SKM-1 (cell line): ENCODE data around the gene CDK2.
"Not testable (repeated sequence)": the region's sequence is repeated elsewhere in the genome, so short reads cannot be mapped to it uniquely, and the experiment has no call there.

Source experiments
- DNase-seq: peaks from one replicate; lab custom pipeline; 2025; ENCODE audit not compliant: unreplicated experiment; lab: John Stamatoyannopoulos, UW

Gene CDK2

DNA sequence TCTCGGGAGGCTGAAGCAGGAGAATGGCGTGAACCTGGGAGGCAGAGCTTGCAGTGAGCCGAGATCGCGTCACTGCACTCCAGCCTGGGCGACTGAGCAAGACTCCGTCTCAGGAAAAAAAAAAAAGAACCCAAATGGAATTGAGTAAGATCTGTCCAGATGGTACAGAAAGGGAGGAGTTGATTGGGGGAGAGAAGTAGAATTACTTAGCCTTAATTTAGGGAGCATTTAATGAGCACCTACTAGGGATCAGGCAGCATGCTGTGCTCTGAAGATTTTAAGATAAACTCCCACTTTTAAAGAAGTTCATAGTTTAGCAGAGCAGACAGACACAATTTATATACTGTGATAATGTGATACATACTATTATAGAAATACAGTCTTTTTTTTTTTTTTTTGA lies 11.8 kb downstream of the CDK2 start:
- no peak for DNase-seq

DNA sequence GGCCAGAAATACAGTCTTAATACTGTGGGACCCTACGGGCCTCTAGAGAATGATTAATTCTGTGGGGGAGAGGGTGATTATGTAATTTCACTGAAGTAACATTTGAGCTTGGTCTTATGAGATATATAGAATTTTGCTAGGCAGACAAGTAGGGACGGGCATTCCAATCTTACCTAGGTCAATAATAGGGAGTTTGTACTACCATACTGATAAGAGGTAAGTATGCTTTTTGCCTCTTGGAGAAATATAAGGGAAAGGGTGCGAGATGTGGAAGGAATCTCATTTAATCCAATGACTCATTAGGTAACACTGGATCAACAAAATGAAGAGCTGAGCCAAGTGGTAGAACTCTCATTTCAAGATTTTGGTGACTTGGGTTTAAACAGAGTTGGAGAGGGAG lies 12.4 kb downstream of the CDK2 start:
- no peak for DNase-seq

DNA sequence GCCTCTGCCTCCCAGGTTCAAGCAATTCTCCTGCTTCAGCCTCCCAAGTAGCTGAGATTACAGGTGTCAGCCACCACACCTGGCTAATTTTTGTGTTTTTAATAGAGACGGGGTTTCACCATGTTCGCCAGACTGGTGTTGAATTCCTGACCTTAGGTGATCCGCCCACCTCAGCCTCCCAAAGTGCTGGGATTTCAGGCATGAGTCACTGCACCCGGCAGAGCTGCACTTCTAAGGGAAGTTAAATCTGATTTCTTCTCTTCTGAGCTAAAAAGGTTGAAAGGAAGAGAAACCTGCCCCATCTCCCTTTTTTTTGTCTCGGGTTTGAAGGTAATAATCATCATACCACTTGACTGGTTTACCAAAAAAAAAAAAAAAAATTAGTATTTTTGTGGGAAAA lies 15.3 kb downstream of the CDK2 start:
- DNase-seq, result not testable (repeated sequence)

DNA sequence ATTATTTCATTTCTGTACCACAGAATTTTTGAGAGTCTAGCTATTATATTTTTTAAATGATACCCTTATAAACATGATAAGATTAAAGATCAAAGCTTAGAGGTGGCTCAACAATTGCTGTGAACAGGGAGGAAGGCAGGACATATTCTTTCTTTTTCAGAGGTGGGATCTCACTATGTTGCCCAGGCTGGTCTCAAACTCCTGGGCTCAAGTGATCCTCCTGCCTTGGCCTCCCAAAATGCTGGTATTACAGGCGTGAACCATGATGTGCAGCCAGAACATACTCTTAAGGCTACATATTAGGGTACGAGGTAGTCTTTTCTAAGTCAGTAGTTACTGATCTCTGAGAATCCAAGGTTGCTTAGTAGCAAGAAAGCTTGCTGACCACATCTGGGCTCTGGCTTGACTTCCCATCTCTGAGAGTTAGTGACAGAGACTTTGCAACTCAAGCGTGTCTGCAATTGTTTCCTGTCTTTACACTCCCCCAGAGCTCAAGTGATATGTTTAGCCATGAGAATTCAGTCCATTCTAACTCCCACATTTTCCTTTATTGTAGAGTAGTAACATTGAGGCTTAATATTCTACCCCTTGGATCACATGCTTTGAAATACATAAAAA lies 15.8 kb downstream of the CDK2 start:
- DNase-seq, result peak; percentile 16

DNA sequence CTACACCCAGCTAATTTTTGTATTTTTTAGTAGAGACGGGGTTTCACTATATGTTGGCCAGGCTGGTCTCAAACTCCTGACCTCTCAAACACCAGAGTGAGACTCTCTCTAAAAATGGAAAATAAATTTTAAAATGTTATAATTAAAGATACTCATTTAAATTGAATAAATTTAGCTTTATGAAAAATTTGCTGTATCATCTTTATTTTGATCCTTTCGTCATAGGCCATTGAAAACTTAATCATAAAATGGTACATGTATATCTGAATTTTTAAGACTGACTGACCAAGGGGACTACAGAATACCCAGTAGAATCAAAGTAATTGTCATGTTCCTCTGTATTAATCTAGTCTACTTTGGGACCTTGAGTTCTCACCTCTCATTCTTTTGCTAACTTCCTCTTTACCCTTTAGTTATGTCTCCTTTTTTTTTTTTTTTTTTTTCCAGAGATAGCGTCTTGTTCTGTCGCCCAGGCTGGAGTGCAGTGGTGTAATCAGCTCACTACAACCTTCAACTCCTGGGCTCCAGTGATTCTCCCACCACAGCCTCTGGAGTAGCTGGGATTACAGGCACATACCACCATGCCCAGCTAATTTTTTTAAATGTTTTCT lies 16.7 kb downstream of the CDK2 start:
- DNase-seq, result no peak

DNA sequence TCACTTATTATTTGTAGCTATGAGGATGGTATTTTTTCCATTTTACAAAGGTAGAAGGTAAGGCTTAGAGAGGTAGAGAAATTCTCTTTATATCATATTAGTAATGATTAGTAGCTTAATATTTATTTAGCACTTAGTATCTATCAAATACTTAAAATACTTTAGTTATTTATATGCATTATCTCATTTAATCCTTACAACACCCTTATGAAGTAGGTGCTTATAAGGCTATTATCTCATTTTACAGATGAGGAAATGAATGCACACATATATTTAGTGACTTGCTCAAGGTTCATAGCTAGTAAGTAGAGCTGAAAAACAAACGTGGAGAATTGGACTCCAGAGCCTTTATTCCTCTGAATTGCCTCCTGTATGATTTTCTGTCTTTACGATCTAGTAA lies 18.2 kb downstream of the CDK2 start:
- no peak for DNase-seq

DNA sequence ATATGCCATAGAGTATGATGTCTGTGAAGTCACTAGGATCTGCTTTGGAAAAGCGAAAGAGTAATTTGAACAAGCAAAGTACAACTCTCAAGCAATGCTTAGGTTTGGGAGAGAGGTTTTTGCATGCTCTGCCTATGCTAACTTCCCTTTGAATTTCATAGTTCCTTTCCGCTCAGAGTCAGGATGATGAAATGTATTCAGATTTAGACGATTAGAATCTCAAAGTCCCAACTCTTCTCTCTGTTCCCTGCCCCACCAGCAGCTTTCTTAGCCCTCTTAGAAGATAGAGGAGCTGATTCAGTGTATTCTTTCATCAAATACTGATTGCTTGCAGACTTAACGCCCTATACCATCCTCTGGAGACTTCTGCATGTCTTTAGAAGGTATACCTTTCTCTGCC lies 18.7 kb downstream of the CDK2 start:
- DNase-seq, result no peak

DNA sequence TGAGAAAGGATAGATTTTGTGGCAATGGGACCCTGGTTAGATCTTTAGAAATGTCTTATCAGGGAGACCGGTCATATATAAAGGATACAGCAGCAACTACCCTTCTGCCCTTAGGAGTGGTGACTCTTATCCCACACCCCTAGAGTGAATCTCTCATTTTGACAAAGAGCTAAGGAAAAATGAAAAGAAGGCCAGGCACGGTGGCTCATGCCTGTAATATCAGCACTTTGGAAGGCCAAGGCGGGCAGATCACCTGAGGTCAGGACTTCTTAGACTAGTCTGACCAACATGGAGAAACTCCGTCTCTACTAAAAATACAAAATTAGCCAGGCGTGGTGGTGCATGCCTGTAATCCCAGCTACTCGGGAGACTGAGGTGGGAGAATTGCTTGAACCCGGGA lies 19.3 kb downstream of the CDK2 start:
- DNase-seq, result not testable (repeated sequence)

DNA sequence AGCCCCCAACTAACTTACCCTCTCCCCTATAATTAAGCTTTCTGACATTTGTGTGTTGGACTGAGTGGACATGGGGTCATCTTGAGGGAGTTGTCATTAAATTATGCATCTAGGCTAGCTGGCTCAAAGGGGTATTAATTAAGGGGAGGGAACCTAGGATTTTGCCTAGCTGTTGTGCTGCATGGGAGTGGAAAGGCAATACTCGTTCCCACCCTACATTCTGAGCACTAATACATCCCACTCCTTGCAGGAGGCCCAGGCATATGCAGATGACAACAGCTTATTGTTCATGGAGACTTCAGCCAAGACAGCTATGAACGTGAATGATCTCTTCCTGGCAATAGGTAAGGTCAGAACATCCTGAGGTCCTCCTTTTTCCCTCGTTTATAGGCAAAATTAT lies 24.5 kb downstream of the CDK2 start:
- no peak for DNase-seq

DNA sequence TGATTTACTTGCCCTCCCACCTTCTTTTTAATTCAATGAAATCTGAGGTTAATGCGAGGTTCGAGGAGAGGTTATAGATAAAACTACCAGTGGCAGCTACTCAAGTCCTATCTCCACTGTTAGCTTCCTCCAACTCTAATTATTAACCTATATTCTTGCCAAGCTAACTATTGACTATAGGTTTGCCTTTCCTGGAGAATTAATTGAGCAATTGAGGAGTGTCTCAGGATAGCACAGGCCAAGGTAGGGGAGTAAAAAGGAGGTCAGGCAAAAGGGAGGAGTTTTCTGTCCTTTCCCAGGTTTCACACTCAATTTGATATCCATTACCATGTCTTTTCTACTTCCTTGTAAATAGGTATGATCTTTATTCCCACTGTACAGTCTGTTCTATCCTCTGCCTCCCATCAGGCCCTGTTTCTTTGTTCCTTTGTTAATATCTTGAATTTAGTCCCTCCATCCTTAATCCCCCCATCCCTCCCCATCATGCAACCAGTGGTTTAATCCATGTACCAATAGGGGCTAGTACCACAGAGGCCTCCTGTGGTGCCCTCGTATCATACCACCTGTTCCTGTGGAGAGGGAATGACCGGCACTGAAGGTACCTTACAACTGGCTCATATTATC lies 26.7 kb downstream of the CDK2 start:
- no peak for DNase-seq

DNA sequence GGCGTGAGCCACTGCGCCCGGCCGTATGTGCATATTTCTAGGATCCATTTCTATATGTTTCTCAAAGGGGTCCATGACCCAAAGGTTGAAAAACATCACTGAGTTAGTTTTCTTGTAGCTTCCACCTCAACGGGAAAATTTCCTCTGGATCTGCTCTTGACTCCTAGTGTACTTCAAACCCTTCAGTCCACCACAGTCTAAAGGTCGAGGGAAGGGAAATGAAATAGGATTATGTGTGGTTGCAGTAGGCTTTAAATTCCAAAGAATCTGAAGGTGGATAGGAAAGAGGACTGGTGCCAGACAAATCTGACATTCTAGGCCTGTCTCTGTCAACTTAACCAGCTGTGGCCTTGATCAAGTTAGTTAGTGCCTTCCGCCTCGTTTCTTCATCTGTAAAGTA lies 28.7 kb downstream of the CDK2 start:
- DNase-seq, result no peak

DNA sequence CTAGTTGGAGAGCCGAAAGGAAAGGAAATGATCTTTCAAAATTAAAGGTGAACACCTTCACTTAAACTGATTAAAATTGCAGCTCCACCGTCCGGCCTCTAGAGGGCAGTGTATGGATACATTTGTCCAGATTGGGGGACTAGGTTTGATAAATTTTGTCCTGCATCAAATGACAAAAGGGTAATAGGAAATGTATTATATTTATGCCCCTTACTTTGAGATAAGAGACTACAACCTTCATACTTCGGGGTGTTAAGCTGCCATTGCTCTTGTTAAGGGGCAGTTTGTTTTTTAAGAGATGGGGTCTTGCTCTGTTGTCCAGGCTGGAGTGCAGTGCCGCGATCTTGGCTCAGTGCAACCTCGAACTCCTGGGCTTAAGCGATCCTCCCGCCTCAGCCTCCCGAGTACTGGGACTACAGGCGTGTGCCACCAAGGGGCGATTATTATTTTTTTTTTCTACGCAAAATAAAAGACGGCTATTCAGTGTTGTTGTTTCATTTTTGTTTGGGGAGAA lies 29.6 kb downstream of the CDK2 start:
- DNase-seq, result no peak

DNA sequence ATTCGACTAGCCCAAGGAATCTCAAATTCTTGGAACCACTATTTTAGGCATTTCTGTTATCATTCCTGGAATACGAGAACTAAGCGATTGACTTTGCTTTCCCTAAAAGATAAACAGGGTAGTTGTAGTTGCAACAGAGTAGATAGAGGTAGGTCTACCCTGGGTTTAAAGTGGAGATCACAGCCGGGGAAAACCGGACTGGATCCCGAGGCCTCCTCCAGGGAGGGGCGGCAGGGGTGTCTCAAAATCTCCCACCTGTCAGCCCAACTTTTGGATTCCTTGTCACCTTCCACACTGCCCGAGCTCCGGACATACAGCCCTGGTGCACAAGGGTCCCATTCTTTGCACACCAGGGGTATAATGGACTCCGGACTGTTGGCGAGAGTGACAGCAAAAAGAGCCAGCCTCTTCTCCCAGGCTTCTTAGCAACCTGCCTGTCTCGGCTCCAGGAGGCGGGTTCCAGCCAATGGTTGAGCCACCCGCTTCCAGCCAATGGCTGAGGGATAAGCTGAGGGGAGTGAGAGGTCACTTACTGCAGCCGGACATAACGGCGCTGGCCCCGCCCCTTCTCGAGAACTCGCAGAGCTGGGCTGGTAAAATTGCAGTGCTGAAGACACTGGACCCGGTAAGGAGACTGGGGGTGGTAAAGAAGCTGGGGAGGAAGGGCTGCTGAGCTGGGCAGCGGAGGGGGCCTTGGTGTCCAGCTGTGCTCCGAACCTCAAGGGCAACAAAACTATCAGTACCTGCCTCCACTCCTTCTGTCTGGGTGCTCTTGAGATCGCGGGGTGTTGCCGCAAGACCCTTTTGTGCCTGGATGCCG lies 30.3 kb downstream of the CDK2 start, which contains the start of gene SUOX:
Gene SUOX (plus strand): TSS at position 562 of the 820 bp plus-strand sequence. CDS start 4,946 bp downstream, outside the sequence.
- no peak for DNase-seq

DNA sequence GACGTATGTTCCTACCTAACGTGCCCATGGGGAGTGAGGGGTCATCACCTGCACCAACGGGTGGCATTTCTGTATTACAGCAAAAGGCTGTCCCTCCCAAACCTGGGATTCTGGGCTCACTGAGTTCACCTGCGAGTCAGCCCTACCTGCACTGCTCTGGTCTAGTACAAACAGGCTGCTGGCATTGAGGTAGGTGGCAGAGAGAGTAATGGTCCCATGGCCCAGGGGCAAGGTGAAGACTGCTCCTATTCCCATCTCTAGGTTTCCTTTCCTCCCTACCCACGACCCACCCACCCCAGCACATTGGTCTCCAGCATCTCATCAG lies 30.9 kb downstream of the CDK2 start:
- DNase-seq, result no peak

DNA sequence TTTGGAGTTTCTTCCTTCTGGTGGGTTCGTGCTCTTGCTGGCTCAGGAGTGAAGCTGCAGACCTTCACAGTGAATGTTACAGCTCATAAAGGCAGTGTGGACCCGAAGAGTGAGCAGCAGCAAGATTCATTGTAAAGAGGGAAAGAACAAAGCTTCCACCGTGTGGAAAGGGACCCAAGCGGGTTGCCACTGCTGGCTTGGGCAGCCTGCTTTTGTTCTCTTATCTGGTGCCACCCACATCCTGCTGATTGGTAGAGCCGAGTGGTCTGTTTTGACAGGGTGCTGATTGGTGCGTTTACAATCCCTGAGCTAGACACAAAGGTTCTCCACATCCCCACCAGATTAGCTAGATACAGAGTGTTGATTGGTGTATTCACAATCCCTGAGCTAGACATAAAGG lies 32.9 kb downstream of the CDK2 start:
- not testable (repeated sequence) for DNase-seq

DNA sequence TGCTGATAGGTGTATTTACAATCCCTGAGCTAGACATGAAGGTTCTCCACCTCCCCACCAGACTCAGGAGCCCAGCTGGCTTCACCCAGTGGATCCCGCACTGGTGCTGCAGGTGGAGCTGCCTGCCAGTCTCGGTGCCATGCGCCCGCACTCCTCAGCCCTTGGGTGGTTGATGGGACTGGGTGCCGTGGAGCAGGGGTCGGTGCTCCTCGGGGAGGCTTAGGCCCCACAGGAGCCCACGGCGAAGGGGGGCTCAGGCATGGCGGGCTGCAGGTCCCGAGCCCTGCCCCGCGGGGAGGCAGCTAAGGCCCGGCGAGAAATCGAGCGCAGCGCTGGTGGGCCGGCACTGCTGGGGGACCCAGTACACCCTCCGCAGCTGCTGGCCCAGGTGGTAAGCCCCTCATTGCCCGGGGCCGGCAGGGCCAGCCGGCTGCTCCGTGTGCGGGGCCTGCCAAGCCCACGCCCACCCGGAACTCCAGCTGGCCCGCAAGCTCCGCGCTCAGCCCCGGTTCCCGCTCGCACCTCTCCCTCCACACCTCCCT lies 33.4 kb downstream of the CDK2 start:
- DNase-seq, result not testable (repeated sequence)

DNA sequence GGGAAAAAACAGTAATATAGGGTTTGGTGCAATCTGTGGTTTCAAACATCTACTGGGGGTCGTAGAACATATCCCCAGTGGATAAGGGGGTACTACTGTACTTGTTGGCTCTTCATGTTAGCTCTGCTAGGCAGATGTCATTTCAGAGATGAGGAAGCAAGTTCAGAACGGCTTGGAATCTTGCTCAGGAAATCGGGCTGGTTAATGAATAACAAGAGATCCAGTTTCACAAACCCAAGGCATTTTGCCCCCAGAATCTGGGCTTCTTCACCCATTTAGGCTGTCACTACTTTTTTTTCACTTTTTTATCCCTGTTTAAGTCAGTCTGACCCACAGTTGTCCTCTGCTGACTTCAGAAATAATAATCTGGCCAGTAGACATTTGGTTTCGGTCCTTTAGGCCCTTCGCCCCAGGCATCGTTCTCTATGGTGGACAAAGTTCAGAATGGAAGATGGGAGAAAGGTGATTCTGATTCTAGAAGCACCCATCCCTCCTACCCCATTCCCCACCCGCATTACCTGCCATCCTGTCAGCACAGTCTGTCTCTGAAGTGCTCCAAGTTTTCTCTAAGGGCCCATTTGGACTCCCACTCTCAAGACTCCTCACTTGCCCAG lies 35.0 kb downstream of the CDK2 start:
- no peak for DNase-seq

DNA sequence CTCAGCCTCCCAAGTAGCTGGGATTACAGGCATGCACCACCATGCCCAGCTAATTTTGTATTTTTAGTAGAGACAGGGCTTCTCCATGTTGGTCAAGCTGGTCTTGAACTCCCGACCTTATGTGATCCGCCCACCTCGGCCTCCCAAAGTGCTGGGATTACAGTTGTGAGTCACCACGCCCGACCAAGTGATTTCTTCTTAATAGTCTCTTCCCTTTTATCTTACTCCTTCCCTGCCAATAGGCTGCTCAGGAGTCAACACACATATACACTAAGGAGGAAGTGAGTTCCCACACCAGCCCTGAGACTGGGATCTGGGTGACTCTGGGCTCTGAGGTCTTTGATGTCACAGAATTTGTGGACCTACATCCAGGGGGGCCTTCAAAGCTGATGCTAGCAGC lies 36.7 kb downstream of the CDK2 start:
- DNase-seq, result not testable (repeated sequence)

DNA sequence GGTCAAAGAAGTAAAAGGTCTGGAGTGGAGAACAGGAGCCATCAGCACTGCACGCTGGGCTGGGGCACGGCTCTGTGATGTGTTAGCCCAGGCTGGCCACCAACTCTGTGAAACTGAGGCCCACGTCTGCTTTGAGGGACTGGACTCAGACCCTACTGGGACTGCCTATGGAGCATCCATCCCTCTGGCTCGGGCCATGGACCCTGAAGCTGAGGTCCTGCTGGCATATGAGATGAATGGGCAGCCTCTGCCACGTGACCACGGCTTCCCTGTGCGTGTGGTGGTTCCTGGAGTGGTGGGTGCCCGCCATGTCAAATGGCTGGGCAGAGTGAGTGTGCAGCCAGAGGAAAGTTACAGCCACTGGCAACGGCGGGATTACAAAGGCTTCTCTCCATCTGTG lies 37.6 kb downstream of the CDK2 start:
- no peak for DNase-seq

DNA sequence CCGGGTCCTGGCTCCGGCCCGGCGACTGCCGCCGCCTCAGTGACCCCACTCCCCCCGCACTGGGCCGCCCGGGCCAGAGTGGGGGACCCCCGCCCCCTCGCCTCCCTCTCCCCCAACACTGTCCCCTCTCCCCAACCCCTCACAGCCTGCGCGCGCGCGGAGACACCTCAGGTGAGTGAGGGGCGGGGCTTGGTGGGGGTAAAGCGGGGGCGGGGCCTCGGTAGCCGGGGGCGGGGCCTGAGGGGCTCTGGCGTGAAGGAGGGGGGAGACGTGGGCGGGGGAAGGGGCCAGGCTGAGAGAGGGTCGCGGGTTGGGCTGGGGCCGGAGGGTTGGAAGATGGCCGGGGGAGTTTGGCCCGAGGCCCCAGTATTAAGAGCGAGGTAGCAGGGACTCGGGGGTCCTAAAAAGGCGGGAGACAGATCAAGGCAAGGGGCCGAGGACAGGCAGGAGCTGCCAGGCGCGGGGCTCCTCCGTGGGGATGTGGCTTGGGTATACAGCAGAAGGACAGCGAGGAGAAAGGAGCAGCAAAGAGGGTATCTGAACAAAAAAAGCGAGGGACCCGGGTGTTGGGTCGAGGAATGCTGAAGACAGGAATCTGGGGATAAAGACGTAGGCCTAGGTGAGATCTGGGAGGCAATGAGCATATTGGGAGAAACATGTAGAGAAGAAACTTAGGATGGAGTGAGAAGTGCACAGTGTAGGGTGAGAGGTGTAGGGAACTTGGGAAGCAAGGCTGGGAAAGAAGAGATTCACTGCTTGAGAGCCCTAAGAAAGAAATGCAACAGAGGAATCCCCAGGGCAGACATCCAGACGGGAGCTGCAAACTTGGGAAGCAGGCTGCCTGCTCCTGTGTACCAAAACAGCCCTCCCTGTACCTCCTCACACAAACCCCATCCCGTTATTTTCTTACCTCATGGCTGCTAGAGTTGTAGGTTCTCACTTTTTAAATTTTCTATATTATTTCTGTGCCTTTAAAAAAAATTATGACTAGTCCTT lies 41.2 kb downstream of the CDK2 start:
- DNase-seq, result no peak
